DOHH2 (cell line): ENCODE measurements around the gene ORAI2.
"Not testable (repeated sequence)": the region's sequence is repeated elsewhere in the genome, so short reads cannot be mapped to it uniquely, and the experiment has no call there.

Experiments used
- EZH2phosphoT487 ChIP-seq: fragments of 200-600 bp; sonication (generic); IDR thresholded peaks from 2 replicates; pipeline ENCODE4 v1.6.1; 2017; ENCODE audit warnings: borderline replicate concordance, mild to moderate bottlenecking, antibody characterized with exemption, low read length, moderate library complexity, mixed read lengths
- TF ChIP-seq, protein P1 (sequence below): fragments of 200-600 bp; sonication (generic); IDR thresholded peaks from one replicate; pipeline ENCODE4 v1.5.1; 2014; ENCODE audit warnings: antibody characterized with exemption, mild to moderate bottlenecking, low read depth, low read length; ENCODE audit not compliant: poor library complexity, severe bottlenecking

DNA sequence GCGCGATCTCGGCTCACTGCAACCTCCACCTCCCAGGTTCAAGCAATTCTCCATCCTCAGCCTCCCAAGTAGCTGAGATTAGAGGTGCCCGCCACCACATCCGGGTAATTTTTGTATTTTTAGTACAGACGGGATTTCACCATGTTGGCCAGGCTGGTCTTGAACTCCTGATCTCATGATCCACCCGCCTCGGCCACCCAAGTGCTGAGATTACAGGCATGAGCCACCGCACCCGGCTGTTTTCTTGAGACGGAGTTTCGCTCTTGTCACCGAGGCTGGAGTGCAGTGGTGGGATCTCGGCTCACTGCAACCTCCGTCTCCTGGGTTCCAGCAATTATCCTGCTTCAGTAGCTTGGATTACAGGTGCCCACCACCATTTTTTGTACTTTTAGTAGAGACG lies 64.9 kb downstream of the ORAI2 start:
- TF ChIP-seq, protein P1, sequence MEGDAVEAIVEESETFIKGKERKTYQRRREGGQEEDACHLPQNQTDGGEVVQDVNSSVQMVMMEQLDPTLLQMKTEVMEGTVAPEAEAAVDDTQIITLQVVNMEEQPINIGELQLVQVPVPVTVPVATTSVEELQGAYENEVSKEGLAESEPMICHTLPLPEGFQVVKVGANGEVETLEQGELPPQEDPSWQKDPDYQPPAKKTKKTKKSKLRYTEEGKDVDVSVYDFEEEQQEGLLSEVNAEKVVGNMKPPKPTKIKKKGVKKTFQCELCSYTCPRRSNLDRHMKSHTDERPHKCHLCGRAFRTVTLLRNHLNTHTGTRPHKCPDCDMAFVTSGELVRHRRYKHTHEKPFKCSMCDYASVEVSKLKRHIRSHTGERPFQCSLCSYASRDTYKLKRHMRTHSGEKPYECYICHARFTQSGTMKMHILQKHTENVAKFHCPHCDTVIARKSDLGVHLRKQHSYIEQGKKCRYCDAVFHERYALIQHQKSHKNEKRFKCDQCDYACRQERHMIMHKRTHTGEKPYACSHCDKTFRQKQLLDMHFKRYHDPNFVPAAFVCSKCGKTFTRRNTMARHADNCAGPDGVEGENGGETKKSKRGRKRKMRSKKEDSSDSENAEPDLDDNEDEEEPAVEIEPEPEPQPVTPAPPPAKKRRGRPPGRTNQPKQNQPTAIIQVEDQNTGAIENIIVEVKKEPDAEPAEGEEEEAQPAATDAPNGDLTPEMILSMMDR, result not testable (repeated sequence)
- TF ChIP-seq EZH2phosphoT487, result not testable (repeated sequence)
